Astrocyte (in vitro differentiated cells and primary cell): ENCODE data around the gene LAMA4.

Source experiments
- CTCF ChIP-seq: IDR thresholded peaks from 2 replicates; pipeline ENCODE4 v1.5.1; 2011; ENCODE audit warnings: low read depth, mild to moderate bottlenecking, inconsistent platforms, low read length, moderate library complexity; ENCODE audit not compliant: insufficient read depth
- EZH2 ChIP-seq: IDR thresholded peaks from 2 replicates; pipeline ENCODE4 v1.6.1; 2012; ENCODE audit warnings: mild to moderate bottlenecking, low read length, inconsistent platforms; ENCODE audit not compliant: insufficient read depth

GRCh38 chr6:112210852-112211251 lies 43.5 kb downstream of the LAMA4 start:
- no peak for TF ChIP-seq CTCF
- no peak for TF ChIP-seq EZH2
